ENCODE measurements around the gene TGOLN2.

TGOLN2 gene

DNA sequence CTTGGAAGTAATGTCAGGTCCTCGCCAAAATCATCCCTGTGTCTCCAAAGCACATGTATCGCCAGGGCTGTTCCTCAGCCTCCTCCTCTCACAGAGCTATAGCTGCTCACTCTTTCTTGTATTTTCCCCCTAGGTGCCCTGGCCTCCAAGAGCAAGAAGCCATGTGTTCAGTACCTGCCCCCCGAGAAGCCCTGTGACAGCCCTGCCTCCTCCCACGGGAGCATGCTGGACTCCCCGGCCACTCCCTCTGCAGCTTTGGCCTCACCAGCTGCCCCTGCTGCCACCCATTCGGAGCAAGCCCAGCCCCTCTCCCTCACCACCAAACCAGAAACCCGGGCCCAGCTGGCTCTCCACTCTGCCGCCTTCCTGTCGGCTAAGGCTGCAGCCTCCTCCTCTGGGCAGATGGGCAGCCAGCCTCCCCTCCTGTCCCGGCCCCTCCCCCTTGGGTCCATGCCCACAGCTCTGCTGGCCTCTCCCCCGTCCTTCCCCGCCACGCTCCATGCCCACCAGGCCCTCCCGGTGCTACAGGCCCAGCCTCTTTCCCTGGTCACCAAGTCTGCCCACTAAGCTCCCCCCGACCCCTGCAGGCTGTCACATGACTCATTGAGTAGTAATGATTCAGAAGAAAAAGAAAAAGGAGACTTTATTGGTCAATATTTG is 18.8 kb downstream of the TGOLN2 start:
- DNase-seq = no peak

DNA sequence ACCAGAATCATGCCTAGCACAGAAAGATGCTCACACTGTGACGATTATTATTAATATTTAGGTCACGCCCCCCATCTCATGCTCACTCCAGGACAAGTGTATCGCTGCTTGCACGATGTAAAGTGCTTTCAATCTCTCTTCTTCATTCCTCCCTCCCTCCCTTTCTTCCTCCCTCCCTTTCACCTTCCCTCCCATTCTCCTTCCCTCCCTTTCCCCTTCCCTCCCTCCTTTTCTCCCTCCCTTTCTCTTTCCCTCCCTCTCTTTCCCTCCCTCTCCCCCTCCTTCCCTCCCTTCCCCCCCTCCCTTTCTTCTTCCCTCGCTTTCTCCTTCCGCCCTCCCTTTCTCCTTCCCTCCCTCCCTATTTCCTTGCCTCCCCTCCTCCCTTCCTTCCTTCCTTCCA is 19.6 kb downstream of the TGOLN2 start:
- no peak for DNase-seq

DNA sequence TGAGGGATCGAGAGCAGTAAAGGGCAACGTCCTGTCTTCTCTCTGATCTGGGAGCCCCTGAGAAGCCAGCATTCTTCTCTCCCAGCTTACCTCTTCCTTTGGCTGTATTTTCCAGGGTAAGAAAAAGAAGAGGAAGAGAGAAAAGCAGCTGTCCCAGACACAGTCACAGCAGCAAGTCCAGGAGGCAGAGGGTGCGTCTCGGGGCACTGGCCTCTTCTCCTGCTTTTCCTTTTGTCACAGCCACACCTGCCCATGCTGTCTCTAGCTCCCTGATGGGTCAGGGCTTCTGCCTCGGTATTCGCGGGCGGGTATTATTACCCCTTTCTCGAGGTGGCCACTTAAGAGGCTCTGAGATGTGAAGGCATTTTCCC is 20.3 kb downstream of the TGOLN2 start:
- DNase-seq = no peak

DNA sequence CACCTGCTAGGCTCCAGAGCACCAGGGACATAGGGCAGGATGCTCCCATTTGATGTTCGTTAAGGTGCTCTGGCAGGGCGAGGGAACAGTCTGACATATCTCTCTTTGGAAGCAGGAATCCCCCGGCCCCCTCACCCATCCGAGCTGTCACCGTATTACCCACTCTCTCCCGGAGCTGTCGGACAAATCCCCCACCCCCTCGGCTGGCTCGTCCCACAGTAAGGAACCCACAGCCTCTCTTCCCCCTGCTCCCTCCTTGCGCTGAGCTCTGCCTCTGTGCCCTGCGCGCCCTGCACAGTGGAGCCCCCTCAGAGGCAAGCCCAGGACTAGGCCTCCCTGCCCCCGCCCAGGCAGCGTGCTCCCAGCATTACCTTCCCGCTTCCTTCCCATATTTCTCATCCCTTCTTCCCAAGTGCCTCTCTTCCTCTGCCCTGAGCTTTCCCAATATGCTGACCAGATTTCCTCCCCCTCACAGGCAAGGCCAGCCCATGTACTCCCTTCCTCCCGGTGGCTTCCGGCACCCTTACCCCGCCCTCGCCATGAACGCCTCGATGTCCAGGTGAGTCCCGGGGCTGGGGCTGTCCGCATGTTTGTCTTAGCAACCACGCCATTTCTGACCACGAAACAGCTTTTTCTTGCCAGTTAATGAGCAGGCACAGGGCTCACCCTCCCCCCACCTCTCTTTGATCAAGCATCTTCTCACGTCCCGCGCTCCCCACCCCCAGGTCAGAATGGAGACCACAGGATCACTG is 23.8 kb downstream of the TGOLN2 start:
- no peak for DNase-seq

DNA sequence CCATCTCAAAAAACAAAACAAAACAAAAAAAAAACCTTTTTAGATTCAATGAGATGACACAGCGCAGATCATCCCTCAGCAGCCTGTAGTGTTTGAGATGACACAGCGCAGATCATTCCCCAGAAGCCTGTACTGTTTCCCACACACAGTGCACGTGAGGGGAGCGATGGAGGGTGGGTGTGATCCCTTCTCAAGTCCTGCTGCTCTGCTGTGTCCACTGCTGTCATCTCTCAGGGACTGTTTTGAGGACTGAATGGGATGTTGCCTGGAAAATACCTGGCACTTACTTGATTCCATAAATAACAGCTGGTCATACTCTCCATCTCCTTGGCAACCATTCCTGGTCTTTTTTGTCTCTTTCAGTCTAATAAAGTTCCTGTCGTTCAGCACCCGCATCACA is 25.7 kb downstream of the TGOLN2 start:
- no peak for DNase-seq

DNA sequence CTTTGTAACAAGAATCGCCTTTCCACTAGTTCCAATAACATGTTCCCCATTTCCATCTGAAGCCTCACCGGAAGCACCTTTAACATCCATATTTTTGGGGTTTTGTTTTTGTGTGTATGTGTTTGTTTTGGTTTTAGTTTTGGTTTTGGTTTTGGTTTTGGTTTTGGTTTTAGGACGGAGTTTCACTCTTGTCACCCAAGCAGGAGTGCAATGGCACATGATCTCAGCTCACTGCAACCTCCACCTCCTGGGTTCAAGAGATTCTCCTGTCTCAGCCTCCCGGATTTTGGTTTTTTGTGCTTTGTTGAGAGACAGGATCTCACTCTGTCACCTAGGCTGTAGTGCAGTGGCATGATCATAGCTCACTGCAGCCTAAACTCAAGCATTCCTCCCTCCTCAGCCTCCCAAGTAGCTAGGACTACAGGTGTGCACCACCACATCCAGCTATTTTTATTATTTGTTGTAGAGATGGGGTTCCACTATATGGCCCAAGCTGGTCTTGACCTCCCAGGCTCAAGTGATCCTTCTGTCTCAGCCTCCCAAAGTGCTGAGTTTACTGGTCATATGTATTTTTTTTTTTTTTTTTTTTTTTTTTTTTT is 36.3 kb downstream of the TGOLN2 start:
- DNase-seq = no peak

DNA sequence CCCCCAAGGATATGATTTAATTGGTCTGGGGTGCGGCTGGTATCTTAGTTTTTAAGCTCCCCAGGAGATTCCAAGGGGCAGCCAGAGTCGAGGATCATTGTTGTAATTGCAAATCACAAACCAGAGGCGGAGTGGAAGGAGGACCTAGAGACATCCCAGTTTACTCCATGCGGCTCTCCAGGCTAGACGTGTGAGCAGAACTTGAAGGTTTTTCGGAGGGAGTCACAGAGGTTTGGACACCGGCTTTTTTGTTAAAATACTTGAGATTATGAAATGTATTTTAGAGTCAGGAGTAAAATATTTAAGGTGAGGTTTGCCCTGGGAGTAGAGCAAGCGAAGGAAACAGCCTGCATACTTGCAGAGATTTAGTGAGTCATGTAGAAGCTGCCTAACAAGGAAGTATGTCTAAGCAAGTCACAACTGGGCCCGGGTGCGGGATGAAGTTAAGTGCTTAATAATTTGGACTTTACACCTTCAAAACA is 39.5 kb downstream of the TGOLN2 start:
- DNase-seq = no peak

DNA sequence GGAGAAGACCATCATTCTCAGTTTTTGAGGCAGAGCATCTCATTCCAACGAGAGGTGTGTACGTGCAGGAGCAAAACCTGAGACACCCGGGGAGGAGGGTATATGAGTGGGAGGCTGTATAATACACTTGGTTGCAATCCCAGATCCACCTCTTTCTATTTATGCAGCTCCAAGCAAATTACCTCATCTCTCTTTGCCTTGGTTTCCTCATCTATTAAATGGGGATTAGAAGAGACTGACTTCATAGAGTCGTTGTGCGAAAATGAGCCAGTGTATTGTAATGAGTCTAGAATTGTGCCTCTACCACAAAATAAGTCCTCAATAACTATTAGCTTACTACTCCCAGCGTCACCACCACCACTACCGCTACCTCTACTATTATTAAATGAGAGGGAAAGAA is 40.1 kb downstream of the TGOLN2 start:
- DNase-seq = no peak

DNA sequence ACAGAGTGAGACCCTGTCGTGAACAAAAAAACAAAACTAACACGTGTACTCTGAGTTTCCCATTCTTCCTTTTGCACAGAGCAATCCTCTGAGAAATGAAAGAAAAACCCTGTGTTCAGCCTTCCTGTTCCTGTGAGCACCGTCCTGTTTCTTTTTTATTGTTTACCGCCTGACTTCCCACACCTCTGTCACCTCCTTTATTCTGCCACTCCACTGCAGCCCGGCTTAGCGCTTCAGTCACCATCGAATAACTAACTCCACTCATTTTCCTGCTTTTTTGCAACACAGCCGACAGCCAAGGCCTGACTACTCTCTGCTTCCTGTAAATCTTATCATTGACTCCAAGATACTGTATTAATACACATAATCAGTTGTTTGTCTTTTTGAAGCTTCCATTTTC is 40.9 kb downstream of the TGOLN2 start:
- no peak for DNase-seq

DNA sequence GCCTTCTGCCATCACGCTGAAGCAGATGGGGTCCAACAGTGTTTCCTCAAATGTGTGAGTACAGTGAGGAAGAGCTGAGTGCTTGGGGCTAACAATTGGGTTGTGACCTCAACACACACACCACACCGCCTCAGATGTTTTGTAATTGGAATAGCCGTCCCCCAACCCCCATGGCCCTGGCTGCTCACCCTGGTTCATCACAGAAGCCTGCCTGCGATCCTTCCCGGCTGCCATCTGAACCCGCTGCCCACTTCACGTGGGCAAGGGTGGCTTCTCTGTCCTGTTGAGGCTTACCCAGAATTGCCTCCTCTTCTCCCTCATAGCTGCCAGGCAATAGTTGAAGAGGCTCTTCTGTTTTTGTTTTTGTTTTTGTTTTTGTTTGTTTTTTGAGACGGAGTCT is 44.1 kb downstream of the TGOLN2 start:
- no peak for DNase-seq

DNA sequence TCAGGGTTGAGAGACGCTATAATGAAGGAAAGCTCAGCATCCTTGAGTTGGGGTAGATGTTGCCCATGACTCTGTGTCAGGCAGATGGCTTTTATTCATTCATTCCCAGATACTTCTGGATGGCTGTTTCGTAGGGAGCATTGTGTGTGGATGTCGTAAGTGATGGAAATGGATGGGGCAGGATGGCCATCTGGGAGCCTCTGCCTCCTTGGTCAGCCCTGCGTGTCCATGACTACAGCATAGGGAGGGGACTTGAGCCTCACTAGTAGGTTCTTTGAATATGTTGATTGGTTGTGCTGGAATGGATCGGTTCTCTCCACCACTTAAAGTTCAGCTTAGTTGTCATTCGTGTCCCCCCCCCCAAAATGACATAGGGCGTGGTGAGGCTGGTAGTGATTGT is 44.9 kb downstream of the TGOLN2 start:
- no peak for DNase-seq

DNA sequence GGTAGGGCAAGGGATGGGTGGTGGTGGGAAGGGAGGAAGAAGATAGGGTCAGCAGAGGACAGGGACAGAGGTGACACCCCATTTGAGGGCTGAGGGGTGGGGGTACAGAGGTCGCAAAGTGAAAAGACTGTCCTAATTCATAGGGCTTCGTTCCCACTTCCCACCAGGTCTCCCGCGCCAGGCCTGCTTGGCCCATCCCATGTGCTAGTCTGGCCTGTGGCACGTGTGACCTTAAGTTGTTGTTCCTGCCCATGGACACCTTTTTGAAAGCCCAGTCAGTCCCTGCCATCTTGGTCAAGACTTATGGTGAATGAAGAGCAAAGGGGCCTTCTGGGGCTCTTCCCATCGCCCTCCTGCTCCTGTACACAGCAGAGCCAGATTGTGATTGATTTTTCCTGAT is 46.2 kb downstream of the TGOLN2 start:
- no peak for DNase-seq

DNA sequence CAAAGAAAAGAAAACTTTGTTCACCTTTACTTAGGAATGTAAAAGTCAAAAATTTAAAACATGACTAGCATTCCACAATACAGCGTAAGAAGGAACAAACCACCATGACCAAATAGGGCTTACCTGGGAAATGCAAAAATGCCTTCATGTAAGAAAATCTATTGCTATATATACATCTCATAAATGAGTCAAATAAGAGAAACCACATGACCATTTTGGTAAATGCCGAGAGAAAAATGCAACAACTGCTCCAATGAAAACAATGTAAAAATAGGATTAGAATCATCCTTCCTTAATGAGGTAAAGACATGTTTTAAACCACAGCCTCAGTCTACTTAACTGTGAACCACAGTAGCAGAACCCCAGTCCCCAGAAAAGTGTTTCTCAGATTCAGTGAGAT is 49.4 kb downstream of the TGOLN2 start:
- no peak for DNase-seq

DNA sequence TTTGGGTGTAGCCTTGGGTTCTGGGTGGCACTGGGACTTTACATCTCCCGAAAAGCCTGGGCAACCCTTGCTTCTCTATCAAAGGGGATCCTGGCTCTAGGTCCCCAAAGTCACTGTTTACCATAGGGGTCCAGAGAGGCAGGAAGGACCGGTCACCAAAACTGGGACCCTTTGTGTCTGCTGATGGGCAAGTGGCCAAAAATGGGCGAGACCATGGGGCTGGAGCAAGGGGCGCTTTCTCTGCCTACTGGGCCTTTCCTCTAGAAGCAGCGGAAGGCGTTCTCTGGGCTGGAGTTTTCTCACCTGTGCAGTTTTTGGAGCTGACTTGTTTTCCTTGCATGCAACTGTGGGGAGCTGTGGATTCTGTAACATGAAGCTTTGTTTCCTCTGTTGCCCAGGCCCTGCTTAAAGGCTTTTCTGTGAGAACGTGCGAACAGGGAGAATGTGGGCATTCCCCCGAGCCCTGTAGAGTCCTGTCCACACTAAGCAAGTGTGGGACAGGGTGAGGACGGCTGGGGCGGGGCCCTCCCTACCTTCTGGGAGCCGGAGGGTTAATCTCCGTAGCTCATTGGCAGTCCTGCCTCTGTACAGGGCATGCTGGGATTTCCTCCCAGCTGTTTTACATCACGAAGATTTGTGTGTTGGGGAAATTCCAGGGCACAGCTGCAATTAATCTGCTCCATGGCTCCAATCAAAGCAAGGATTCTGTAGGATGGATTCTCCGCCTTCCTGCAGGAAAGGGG is 50.2 kb downstream of the TGOLN2 start:
- no peak for DNase-seq

DNA sequence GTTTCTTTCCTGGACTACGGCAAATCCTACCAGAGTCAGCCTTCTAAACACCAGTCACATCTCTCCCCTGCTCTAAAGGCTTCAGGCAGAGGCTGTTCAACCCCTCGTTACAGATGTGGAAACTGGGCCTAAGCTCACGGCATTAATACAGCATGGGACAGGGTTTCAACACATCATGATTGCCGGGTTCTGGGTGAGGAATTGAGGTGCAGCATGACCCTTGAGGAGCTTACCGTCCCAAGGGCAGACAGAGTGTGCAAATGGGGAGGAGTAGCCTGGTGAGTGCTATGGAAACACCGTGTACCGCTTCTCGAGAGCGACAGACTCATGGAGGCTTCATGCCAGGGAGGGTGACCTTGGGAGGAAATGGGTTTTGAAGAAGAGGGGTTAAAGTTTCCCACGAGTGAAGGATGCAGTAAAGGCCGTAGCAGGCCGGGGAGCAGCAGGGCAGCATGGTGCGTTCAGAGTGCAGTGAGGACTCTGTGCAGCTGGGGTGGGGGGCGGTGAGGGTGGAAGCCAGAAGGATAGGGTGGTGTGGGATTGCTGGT is 51.1 kb downstream of the TGOLN2 start:
- DNase-seq = no peak

DNA sequence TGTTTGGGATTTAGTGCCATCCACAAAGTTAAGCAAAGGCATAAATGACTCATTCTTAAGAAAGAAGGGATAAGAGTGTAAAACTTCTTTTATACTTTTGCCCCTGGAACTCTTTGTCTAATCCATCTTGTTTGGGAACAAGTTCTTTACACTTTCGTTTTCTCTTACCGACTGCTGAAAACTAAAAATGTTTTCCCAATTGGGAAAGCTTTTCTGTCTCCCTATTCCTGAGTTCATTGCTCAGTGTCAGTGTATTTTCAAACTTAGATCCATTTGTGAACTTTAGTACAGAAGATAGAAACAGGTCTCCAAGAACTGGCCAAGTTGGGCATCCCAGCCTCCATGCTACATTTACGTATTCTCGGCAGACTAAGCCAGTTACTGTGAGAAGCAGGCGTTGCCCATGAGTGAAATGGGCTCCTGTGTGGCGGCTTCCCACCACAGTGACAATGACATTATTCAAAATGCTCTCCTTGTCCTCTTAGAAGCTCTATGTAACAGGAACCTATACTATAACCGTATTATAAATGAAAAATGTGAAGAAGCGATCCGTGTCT is 51.7 kb downstream of the TGOLN2 start:
- DNase-seq = no peak

DNA sequence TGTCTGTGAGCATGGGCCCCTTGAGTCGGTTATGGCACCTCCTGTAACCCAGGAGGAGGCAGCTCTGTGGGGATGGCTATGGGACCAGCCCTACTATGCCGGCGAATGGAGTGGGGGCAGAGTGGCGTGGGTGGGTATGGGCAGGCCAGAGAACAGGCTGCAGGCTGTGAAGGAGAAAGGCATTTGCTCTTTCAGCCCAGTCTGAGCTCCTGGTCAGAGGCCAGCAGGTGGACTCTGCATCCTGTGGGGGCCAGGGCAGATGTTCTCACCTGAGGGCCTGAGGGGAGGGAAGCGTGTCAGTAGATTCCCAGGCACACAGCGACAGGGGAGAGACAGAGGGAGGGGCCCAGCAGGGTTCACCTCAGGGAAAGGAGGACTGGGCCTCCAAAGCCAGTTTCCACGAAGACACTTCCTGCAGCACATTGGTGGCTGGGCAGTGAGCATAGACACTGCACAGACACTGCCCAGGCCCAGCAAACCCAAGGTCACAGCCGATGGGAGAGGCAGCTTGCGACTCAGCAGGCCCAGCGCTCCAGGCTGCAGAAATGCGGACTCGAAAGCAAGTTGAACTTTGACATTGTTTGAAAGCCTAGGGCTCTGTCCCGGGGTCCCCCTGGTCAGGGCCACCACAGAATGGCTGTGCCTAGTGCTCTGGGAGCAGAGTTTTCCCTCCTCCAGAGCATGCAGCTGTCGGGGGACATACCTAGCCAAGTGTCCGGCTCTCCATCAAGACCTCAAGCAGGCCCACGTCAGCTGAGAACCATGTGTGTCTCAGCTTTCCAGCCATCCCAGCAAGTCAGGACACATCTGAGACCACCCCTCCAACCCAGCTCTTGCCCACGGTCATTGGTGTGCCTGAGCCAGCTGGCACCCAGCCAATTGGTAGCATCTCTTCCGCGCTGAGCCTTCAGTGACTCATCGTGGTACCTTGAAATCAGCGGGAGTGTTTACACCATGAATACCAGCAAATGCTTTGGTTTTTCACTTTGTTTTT is 53.8 kb downstream of the TGOLN2 start:
- DNase-seq = no peak

DNA sequence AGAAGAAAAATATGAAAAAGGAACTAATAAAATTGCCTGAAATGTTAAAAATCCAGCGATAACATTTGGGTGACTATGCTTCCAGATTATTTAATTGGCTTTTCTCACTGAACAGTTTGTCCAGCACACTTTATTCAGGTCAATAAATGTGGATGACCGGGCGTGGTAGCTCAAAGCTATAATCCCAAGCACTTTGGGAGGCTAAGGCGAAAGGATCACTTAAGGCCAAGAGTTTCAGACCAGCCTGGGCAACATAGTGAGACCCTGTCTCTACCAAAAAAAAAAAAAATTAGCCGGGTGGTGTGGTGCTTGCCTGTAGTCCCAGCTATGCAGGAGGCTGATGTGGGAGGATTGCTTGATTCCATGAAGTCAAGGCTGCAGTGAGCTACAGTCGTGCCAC is 55.4 kb downstream of the TGOLN2 start:
- DNase-seq = no peak

DNA sequence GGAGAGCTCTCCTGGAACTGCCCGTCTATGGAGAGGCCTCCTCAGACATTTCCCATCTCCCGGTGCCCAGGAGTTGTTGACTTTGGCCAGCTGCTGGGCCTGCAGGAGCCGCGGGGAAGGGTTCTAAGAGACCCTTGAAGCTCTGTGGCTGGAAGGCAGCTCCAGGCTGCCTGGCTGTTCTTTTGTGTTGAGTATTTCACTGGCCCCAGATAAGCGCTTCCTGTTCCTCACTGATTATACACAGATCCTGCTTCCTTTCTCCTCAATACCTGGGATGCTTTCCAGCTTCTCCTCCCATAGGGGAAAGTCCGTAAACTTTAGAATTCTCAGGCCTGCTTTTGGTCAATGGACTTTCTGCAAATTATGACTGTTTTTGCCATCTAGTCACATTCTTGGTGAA is 57.8 kb downstream of the TGOLN2 start:
- no peak for DNase-seq

Data from activated naive CD4-positive, alpha-beta T cell (primary cell).